Activated CD4-positive, alpha-beta T cell treated with anti-CD3 and anti-CD28 coated beads for 36 hours (primary cell): ENCODE results near the gene HOXD8. TPM values are rescaled to one million over a fixed set of nuclear protein-coding genes. Genes with fewer than 3 reads are reported as not detected.

Experiments used
- ATAC-seq: fragments of 200-7000 bp; cut with Tn5 transposase; one replicate; pipeline ENCODE4 v1.10.0; 2021; ENCODE audit warnings: mild to moderate bottlenecking, moderate library complexity
- CTCF ChIA-PET: fragments of 350-600 bp; sonication (Branson Sonifier 250); formaldehyde crosslinking; loops from one replicate; lab custom pipeline; 2021; ENCODE audit warnings: antibody characterized with exemption; lab: Charles Lee
- POLR2A ChIA-PET: fragments of 350-600 bp; sonication (Branson Sonifier 250); formaldehyde crosslinking; loops from one replicate; lab custom pipeline; 2021; ENCODE audit warnings: antibody characterized with exemption, inconsistent platforms; lab: Charles Lee
- DNase-seq: peaks from one replicate; pipeline ENCODE4 v3.0.0-alpha.2; 2020
- H3K27ac Mint-ChIP-seq: one replicate; pipeline ENCODE4 v1.8.0; 2021; ENCODE audit warnings: mixed read lengths
- H3K27me3 Mint-ChIP-seq: one replicate; pipeline ENCODE4 v1.8.0; 2021; ENCODE audit warnings: mixed read lengths
- H3K36me3 Mint-ChIP-seq: one replicate; pipeline ENCODE4 v1.8.0; 2021; ENCODE audit warnings: low read depth, mixed read lengths
- H3K4me1 Mint-ChIP-seq: one replicate; pipeline ENCODE4 v1.8.0; 2021; ENCODE audit warnings: mixed read lengths
- H3K4me3 Mint-ChIP-seq: one replicate; pipeline ENCODE4 v1.8.0; 2021; ENCODE audit warnings: mild to moderate bottlenecking, moderate library complexity, mixed read lengths
- H3K9me3 Mint-ChIP-seq: one replicate; pipeline ENCODE4 v1.8.0; 2021; ENCODE audit warnings: low read depth, mixed read lengths
- intact Hi-C, 2 experiments: fragments of 100-400 bp; cut with DNase I in 1 of 2; cut with micrococcal nuclease in 1 of 2; formaldehyde crosslinking; loops; one replicate each; pipeline versions ENCODE4 v1.14.2 to v1.15.1; 2022 to 2024; cut with DNase I, micrococcal nuclease
- total RNA-seq, 2 experiments: library from RNA; stranded (reverse); gene quantifications; one replicate each; pipeline ENCODE4 v1.2.3, GENCODE V29; 2021

The HOXD8 gene
- total RNA-seq, 2 experiments from 2014 or later, result not detected

- Mint-ChIP-seq H3K4me3 (peak overlapping the region; percentile 50), H3K27ac (no peak overlapping the region), H3K9me3 (no peaks in the 10 kb centered on the region), H3K4me1 (peaks cover 35% of the 10 kb centered on the region), H3K27me3 (peaks cover 75% of the 10 kb centered on the region), H3K36me3 (no peaks in the 10 kb centered on the region)
- ChIA-PET CTCF (interaction anchor here (0.9 to 3.0 kb wide), 11 partner anchors 8 to 1016 kb away, joined by 3 to 14 read pairs (median 5); partner anchors contain the start of gene HOXD9), POLR2A (interaction anchor here (0.7 kb wide), 1 partner anchor 800 kb away, joined by 7 read pairs; no protein-coding TSS in a partner anchor)
- peak; percentile 26 for DNase-seq
- ATAC-seq, result no peak
- intact Hi-C loops, result no loop called here
Measured at GRCh38 chr2:176132205-176133171, 3.0 kb downstream of the HOXD8 start.

- ChIA-PET CTCF (interaction anchor here (0.9 to 3.0 kb wide), 4 partner anchors 11 to 1015 kb away, joined by 3 to 14 read pairs (median 5); partner anchors contain the start of gene HOXD9), POLR2A (no interaction called here)
- H3K36me3 Mint-ChIP-seq, result no peaks in the 10 kb centered on the region
- H3K27me3 Mint-ChIP-seq, result peaks cover 75% of the 10 kb centered on the region
- DNase-seq (no peak), ATAC-seq (no peak)
- peaks cover 2% of the 10 kb centered on the region for H3K9me3 Mint-ChIP-seq
- no peak overlapping the region for H3K27ac Mint-ChIP-seq
- no peak overlapping the region for H3K4me3 Mint-ChIP-seq
- intact Hi-C loops, result no loop called here
- H3K4me1 Mint-ChIP-seq, result peaks cover 28% of the 10 kb centered on the region
Measured at GRCh38 chr2:176133389-176133788, 3.9 kb downstream of the HOXD8 start.

- ChIA-PET POLR2A (no interaction called here), CTCF (interaction anchor here (1.1 kb wide), 1 partner anchor 8 kb away, joined by 4 read pairs; no protein-coding TSS in a partner anchor)
- peaks cover 3% of the 10 kb centered on the region for H3K9me3 Mint-ChIP-seq
- H3K27me3 Mint-ChIP-seq, result peaks cover 76% of the 10 kb centered on the region
- no peak overlapping the region for H3K27ac Mint-ChIP-seq
- ATAC-seq (no peak), DNase-seq (no peak)
- H3K36me3 Mint-ChIP-seq, result no peaks in the 10 kb centered on the region
- intact Hi-C loops, result no loop called here
- H3K4me3 Mint-ChIP-seq, result no peak overlapping the region
- peaks cover 28% of the 10 kb centered on the region for H3K4me1 Mint-ChIP-seq
Measured at GRCh38 chr2:176134035-176134434, 4.5 kb downstream of the HOXD8 start.

GRCh38 chr2:176135035-176135440 is 5.5 kb downstream of the HOXD8 start:
- peaks cover 30% of the 10 kb centered on the region for H3K4me1 Mint-ChIP-seq
- no peak for ATAC-seq
- peaks cover 3% of the 10 kb centered on the region for H3K9me3 Mint-ChIP-seq
- ChIA-PET POLR2A (no interaction called here), CTCF (interaction anchor here (0.7 kb wide), 1 partner anchor 11 kb away, joined by 3 read pairs; no protein-coding TSS in a partner anchor)
- peaks cover 82% of the 10 kb centered on the region for H3K27me3 Mint-ChIP-seq
- no peaks in the 10 kb centered on the region for H3K36me3 Mint-ChIP-seq
- H3K27ac Mint-ChIP-seq, result no peak overlapping the region
- intact Hi-C loops, result loop anchor here in 1 of 2 experiments (5.0 kb wide), 1 partner anchor 37 kb away; no protein-coding TSS in a partner anchor
- DNase-seq, result no peak
- no peak overlapping the region for H3K4me3 Mint-ChIP-seq

DNA sequence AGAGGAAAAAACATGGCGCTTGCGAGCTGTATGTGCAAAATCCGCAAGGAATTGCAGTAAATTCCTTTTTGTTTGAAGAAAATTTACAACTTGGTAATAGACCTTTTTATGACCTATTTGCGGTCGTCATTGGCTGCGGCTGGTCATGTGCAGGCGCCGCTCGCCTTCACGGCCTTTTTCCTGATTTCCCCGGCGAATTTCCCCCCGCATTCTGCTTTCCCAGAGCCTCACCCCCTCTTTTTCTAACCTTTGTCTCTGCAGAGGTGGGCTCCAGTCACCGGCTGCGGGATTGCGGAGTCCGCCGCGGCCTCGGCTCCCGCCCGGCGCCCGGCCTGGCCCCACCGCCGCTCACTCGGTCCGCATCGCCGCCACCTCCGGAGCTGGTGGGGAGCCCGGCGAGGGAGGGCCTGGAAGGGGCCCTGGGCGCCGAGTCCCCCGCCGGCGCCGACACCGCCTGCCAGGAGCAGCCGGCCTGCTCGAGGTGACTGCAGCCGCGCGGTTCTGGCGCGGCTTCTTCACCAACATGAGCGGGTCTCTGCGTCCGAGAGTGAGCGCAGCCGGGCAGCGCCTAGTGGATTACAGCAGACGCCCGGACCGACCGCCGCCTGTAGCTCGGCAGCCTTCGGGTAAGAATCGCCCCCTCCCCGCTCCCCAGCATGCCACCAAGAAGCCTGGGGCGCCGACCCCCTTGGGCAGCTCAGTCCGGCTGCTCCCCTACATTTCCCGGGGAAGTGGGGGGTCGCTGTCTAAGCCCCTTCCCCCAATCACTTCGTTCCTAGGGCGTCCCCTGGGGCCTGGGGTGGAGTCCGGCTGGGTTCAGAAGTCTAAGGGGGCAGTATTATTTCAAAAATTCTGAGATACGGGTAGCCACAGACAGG is 7.1 kb downstream of the HOXD8 start:
- DNase-seq (peak; percentile 28), ATAC-seq (no peak)
- Mint-ChIP-seq H3K4me1 (peaks cover 21% of the 10 kb centered on the region), H3K27me3 (peaks cover 79% of the 10 kb centered on the region), H3K27ac (no peak overlapping the region), H3K36me3 (no peaks in the 10 kb centered on the region), H3K9me3 (peaks cover 3% of the 10 kb centered on the region), H3K4me3 (no peak overlapping the region)
- POLR2A ChIA-PET, result no interaction called here
- CTCF ChIA-PET, result interaction anchor here (0.7 to 1.4 kb wide), 2 partner anchors 9 to 318 kb away, joined by 3 to 6 read pairs; no protein-coding TSS in a partner anchor
- intact Hi-C loops, result loop anchor here in 1 of 2 experiments (5.0 kb wide), 1 partner anchor 36 kb away; no protein-coding TSS in a partner anchor

DNA sequence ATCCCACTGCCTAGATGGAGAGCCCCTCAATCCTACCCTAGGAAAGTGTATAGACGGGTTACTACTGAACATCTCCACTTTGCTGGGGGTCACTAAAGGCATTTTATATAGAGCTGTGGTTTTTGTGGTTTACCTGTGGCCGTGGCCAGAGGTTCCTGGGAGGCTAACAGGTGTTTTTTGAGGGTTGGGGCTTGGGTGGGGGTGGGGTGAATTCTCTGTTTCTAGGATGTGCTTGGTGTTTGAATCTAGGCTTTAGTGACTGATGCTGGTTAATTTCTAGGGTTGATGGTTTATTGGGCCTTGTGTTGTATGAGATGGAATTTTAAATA is 7.7 kb downstream of the HOXD8 start:
- Mint-ChIP-seq H3K9me3 (peaks cover 3% of the 10 kb centered on the region), H3K4me3 (no peak overlapping the region), H3K4me1 (peaks cover 21% of the 10 kb centered on the region), H3K36me3 (no peaks in the 10 kb centered on the region), H3K27me3 (peaks cover 82% of the 10 kb centered on the region), H3K27ac (no peak overlapping the region)
- ATAC-seq (no peak), DNase-seq (no peak)
- ChIA-PET POLR2A (no interaction called here), CTCF (interaction anchor here (0.7 to 1.4 kb wide), 2 partner anchors 8 to 318 kb away, joined by 3 to 6 read pairs; no protein-coding TSS in a partner anchor)
- intact Hi-C loops, result loop anchor here in 1 of 2 experiments (5.0 kb wide), 1 partner anchor 35 kb away; no protein-coding TSS in a partner anchor

- Mint-ChIP-seq H3K4me1 (peaks cover 21% of the 10 kb centered on the region), H3K27me3 (peaks cover 80% of the 10 kb centered on the region), H3K27ac (no peak overlapping the region), H3K9me3 (peaks cover 3% of the 10 kb centered on the region), H3K4me3 (no peak overlapping the region), H3K36me3 (no peaks in the 10 kb centered on the region)
- ATAC-seq (no peak), DNase-seq (no peak)
- CTCF ChIA-PET, result interaction anchor here (1.4 to 3.7 kb wide), 3 partner anchors 316 to 1011 kb away, joined by 6 to 59 read pairs (median 6); no protein-coding TSS in a partner anchor
- POLR2A ChIA-PET, result no interaction called here
- intact Hi-C loops, result loop anchor here in 1 of 2 experiments (5.0 kb wide), 1 partner anchor 34 kb away; no protein-coding TSS in a partner anchor
Measured at GRCh38 chr2:176137906-176138305, 8.4 kb downstream of the HOXD8 start.

DNA sequence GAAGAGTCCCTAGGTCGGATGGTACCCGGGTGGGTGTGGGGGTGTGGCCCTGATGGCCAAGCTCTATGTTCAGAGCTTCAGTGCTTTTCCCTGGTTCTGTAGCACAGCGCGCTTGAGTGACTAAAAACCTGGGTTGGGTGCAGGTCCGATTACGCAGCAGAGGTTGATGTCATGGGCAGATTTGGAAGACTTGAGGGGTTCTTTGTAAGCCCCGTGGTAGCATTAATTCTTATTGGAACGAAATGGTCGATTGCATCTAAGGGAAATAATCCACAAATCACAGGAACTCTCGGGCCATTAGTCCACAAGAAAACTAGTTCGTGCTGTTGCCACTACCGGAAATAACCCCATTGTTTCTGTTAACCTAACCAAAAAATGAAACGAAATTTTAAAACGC is 9.0 kb downstream of the HOXD8 start:
- DNase-seq (no peak), ATAC-seq (no peak)
- Mint-ChIP-seq H3K4me1 (peaks cover 21% of the 10 kb centered on the region), H3K9me3 (peaks cover 3% of the 10 kb centered on the region), H3K4me3 (peak overlapping the region; percentile 24), H3K27ac (no peak overlapping the region), H3K27me3 (peaks cover 80% of the 10 kb centered on the region), H3K36me3 (no peaks in the 10 kb centered on the region)
- ChIA-PET POLR2A (no interaction called here), CTCF (interaction anchor here (0.9 to 3.7 kb wide), 9 partner anchors 11 to 1010 kb away, joined by 3 to 59 read pairs (median 5); no protein-coding TSS in a partner anchor)
- intact Hi-C loops, result loop anchor here in 1 of 2 experiments (5.0 kb wide), 1 partner anchor 34 kb away; no protein-coding TSS in a partner anchor

GRCh38 chr2:176138923-176139660 is 9.6 kb downstream of the HOXD8 start:
- H3K27ac Mint-ChIP-seq, result no peak overlapping the region
- ChIA-PET POLR2A (no interaction called here), CTCF (interaction anchor here (0.5 to 3.7 kb wide), 14 partner anchors 8 to 1009 kb away, joined by 3 to 59 read pairs (median 4); partner anchors contain the start of gene HOXD4)
- ATAC-seq (no peak), DNase-seq (no peak)
- peak overlapping the region; percentile 24 for H3K4me3 Mint-ChIP-seq
- peaks cover 21% of the 10 kb centered on the region for H3K4me1 Mint-ChIP-seq
- peaks cover 79% of the 10 kb centered on the region for H3K27me3 Mint-ChIP-seq
- no peaks in the 10 kb centered on the region for H3K36me3 Mint-ChIP-seq
- peaks cover 3% of the 10 kb centered on the region for H3K9me3 Mint-ChIP-seq
- intact Hi-C loops, result loop anchor here in 1 of 2 experiments (5.0 kb wide), 1 partner anchor 33 kb away; no protein-coding TSS in a partner anchor
